HG03521 (cell line): ENCODE results near the gene FECH.
A peak's percentile ranks its signal among the peaks of the same experiment; 100 is the strongest.
"Not testable (repeated sequence)": the region's sequence is repeated elsewhere in the genome, so short reads cannot be mapped to it uniquely, and the experiment has no call there.

Experiments used
- ATAC-seq: cut with Tn5 transposase; IDR thresholded peaks from one replicate; pipeline ENCODE4 v1.9.1; 2021; ENCODE audit warnings: mild to moderate bottlenecking, moderate library complexity; ENCODE audit not compliant: unreplicated experiment

FECH gene

GRCh38 chr18:57586251-57587049 is at the start of gene FECH:
FECH (minus strand) TSS chr18:57586702; CDS start chr18:57586620, 82 bp downstream.
- peak; percentile 86 for ATAC-seq

GRCh38 chr18:57635003-57635822 is 48.7 kb upstream of the FECH start:
- ATAC-seq: no peak

- no peak for ATAC-seq
Measured at GRCh38 chr18:57631697-57632096, 45.2 kb upstream of the FECH start.

GRCh38 chr18:57630754-57631595 is 44.5 kb upstream of the FECH start:
- ATAC-seq: no peak

- peak; percentile 94 for ATAC-seq
Measured at GRCh38 chr18:57630002-57630753, 43.7 kb upstream of the FECH start.

- ATAC-seq: no peak
Measured at GRCh38 chr18:57629422-57629821, 42.9 kb upstream of the FECH start.

- no peak for ATAC-seq
Measured at GRCh38 chr18:57627488-57627887, 41.0 kb upstream of the FECH start.

GRCh38 chr18:57624988-57625387 is 38.5 kb upstream of the FECH start:
- no peak for ATAC-seq

- peak; percentile 6 for ATAC-seq
Measured at GRCh38 chr18:57621246-57621604, 34.7 kb upstream of the FECH start.

- ATAC-seq: no peak
Measured at GRCh38 chr18:57619876-57620275, 33.4 kb upstream of the FECH start.

- ATAC-seq: no peak
Measured at GRCh38 chr18:57618910-57619309, 32.4 kb upstream of the FECH start.

- no peak for ATAC-seq
Measured at GRCh38 chr18:57603871-57604270, 17.4 kb upstream of the FECH start.

- ATAC-seq: no peak
Measured at GRCh38 chr18:57595347-57595746, 8.8 kb upstream of the FECH start.

GRCh38 chr18:57592716-57593115 is 6.2 kb upstream of the FECH start:
- ATAC-seq: not testable (repeated sequence)

GRCh38 chr18:57589161-57589560 is 2.7 kb upstream of the FECH start:
- no peak for ATAC-seq

- ATAC-seq: no peak
Measured at GRCh38 chr18:57587098-57587661, 678 bp upstream of the FECH start.

- no peak for ATAC-seq
Measured at GRCh38 chr18:57585855-57586250, 649 bp downstream of the FECH start.

GRCh38 chr18:57585421-57585820 is 1.1 kb downstream of the FECH start:
- ATAC-seq: no peak

- no peak for ATAC-seq
Measured at GRCh38 chr18:57584444-57584843, 2.1 kb downstream of the FECH start.

- no peak for ATAC-seq
Measured at GRCh38 chr18:57583297-57583835, 3.1 kb downstream of the FECH start.
